Stimulated activated CD4-positive, alpha-beta T cell treated with anti-CD3 and anti-CD28 coated beads, Interleukin-4, amount 100 ng/mL, for 48 hours (primary cell): ENCODE results near the gene BUB1.
"Not testable (repeated sequence)": the region's sequence is repeated elsewhere in the genome, so short reads cannot be mapped to it uniquely, and the experiment has no call there.

ENCODE experiments used
- DNase-seq, 2 donors: peaks; one replicate each; pipeline ENCODE4 v3.0.0-alpha.2; 2020; ENCODE audit warnings: low read depth in 2 of 2

BUB1 gene

DNA sequence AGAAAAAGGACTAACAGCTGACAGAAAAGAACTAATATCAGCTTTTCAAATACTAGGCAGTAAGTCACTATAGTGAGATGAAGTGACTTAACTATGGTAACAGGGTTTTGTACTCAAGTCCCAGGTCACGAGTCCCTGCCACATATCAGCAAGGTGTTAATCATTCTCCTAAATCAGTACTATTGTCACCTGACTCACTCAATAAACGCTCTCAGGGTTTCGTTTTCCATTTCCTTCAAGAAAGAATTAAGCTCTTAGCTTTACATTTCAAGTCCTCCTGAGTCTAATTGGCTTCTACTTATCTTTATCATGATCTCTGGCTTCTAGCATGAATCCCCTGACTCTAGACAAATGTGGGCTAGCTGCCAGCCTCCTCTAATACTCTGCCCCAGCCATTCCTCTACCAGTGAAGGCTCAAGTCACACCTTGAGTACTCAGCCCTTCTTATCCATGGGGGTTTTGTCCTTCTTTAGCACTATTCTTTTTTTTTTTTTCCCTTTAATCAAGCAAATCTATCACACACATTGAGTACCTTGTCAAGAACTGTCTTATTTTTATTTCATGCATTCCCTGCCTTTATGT lies 20.0 kb downstream of the BUB1 start:
- no peak for DNase-seq

DNA sequence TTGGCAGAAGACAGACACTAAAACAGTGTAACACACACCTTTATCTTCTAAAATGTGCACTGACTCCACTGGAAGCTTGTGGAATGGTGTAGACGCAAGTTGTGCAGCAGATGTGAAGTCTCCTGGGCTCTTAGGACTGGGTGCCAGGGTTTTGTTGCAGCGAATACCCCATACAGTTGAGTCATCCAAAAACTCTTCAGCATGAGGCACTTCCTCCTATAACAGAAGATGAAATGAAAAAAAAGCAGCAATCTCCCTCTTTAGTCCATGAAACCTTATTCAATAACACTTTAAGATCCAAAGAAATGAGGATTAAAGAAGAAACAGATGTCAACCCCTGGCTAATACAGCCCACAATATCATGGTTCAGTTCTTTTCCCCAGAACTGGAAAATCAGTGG lies 22.2 kb downstream of the BUB1 start:
- no peak for DNase-seq

DNA sequence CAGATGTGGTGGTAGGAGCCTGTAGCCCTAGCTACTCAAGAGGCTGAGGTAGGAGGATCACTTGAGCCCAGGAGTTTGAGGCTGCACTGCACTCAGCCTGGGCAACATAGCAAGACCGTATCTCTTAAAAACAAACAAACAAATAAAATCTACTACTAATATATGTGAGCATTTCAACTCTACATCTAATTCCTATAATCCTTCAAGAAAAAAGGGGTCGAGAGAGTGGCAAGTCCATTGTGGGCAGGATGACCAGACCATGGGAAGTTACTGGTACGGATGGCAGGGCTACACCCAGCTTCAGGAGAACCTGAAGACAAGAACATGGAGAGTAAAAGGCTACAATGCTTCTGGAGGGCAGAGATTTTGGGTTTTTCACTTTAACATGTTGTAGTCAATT lies 24.0 kb downstream of the BUB1 start:
- DNase-seq = no peak

DNA sequence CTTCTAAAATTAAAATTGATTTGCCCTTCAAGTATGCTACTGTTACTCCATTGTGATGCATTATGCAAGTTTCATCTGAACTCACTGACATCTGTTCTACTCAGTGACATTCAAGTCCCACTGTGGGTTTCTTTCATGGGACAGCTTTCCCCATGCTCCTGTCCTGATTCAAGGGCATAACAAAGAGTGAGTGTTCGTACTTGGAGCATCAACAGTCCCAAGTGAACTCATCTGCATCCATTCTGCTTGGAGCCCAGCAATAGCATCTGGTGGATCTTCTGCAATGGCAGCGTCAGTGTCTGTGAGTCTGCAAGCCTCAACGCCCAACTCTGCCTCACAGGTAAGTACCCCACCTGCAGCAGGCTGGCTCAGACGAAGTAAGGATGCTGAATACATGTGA lies 27.5 kb downstream of the BUB1 start:
- DNase-seq = no peak

DNA sequence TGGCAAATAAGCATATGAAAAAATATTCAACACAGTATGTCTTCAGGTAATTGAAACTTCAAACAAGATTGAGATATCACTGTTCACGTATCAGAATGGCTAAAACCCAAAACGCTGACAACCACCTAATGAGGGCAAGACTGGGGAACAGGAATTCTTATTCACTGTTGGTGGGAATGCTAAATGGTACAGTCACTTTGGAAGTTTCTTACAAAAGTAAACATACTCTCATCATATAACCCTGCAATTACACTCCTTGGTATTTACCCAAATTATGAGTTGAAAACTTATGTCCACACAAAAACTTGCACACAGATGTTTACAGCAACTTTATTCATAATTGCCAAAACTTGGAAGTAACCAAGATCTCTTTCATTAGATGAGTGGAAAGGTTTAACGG lies 30.1 kb downstream of the BUB1 start:
- DNase-seq = no peak

DNA sequence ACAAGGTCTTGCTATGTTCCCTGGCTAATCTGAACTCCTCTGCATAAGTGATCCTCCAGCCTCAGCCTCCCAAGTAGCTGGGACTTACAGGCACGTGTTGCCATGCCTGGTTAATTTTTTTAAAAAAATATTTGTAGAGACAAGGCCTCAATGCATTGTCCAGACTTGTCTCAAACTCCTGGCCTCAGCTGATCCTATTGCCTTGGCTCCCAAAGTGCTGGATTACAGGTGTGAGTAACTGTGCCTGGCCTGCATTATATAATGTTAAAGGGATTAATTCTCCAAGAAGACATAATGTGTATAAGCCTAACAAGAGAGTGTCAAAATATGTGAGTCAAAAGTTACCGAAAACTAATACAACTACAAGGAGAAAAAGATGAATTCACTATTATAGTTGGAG lies 32.2 kb downstream of the BUB1 start:
- DNase-seq = no peak

DNA sequence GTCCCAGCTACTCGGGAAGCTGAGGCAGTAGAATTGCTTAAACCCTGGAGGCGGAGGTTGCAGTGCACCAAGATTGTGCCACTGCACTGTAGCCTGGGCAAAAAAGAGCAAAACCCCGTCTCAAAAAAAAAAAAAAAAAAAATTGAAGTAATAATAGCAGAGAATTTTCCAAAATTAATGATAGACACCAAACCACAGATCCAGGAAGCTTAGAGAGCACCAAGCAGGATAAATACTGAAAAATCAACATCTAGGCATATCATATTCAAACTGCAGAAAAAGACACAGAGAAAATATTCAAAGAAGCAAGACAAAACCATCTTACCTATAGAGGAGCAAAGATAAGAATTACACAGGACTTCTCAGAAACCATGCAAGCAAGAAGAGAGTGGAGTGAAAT lies 33.5 kb downstream of the BUB1 start:
- DNase-seq = no peak

- DNase-seq = no peak
Measured at GRCh38 chr2:110642360-110642759, 35.5 kb downstream of the BUB1 start.

DNA sequence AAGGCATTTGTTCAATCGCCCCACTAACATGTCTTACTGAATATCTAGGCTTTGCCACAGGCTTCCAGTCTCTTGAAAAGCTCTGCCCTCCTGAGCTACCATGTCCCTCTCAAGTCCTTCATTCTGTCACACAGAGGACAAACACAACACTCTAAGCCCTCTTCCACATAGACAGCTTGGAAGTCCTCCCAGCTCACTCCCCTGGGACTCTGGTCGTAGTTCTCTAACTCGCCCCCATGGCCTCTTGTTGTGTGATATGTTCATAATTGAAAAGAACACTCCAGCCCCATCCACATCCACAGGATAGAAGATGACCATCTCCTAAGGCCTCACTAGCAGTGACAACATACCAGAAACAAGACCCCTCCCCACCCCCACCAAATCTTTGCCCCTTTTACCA lies 37.9 kb downstream of the BUB1 start:
- no peak for DNase-seq

- DNase-seq = no peak
Measured at GRCh38 chr2:110638952-110639695, 38.7 kb downstream of the BUB1 start.

GRCh38 chr2:110638004-110638403 lies 39.9 kb downstream of the BUB1 start:
- DNase-seq = no peak

GRCh38 chr2:110637093-110637492 lies 40.8 kb downstream of the BUB1 start:
- no peak for DNase-seq

DNA sequence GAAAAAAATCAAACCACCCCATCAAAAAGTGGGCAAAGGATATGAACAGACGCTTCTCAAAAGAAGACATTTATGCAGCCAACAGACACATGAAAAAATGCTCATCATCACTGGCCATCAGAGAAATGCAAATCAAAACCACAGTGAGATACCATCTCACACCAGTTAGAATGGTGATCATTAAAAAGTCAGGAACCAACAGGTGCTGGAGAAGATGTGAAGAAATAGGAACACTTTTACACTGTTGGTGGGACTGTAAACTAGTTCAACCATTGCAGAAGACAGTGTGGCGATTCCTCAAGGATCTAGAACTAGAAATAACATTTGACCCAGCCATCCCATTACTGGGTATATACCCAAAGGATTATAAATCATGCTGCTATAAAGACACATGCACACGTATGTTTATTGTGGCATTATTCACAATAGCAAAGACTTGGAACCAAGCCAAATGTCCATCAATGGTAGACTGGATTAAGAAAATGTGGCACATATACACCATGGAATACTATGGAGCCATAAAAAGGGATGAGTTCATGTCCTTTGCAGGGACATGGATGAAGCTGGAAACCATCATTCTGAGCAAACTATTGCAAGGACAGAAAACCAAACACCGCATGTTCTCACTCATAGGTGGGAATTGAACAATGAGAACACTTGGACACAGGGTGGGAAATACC lies 41.8 kb downstream of the BUB1 start:
- DNase-seq = not testable (repeated sequence)

- not testable (repeated sequence) for DNase-seq
Measured at GRCh38 chr2:110627348-110627747, 50.5 kb downstream of the BUB1 start.

DNA sequence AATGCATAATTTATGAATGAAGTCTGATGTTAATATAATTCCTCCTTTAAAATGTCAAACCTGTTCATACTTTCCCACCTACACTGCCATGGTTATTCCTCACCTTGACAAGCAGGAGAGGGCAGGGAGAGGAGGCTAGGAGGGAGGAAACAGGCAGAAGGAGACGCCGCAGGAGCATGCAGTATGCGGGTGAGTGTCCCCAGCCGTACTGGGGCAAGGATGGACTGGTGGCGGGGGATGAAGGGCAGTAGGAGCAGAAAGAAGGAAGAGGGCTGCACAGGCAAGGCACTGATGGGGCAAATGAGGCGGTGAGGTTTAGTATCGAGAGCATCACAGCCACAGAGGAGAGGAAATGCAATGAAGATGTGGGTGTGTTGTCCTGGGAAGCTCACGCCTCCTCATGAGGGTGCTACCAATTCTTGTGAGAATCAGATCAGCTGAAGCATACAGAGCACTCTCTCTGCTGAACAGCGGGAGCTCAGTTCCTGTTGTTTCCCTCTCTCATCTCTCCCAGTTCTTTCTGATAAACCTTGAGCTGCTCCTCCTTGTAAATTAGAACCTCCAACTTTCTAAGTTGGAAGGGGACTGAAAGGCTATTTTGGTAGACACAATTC lies 58.4 kb downstream of the BUB1 start:
- not testable (repeated sequence) for DNase-seq

- not testable (repeated sequence) for DNase-seq
Measured at GRCh38 chr2:110613927-110614326, 63.9 kb downstream of the BUB1 start.

DNA sequence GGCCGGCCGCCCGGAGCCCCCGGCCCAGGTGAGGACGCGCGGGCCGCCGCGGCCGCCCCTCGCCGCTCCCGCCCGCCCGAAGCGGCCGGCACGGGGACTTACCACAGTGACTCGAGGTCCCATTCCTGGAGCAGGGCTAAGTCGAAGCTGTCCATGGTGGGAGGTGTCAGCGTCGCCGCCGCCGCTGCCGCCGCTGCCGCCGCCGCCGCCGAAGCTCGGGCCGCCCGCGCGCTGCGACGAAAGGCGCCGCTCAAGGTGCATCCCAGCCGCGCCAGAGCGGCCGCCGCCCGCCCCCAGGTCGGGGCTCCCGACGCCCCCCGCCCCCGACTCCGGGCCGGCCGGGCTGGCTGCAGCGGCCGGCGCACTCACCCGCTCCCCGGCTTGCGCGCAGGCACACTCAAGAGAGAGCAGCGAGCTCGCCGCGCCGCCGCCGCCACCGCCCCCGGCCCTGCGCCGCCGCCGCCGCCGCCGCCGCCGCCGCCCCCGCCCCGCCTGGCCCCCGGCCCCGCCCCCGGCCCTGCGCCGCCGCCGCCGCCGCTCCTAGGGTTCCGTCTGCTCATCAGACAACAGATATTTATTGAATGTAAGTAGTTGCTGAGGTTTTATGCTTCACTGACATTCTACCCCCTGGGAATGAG lies 67.1 kb downstream of the BUB1 start:
- not testable (repeated sequence) for DNase-seq

DNA sequence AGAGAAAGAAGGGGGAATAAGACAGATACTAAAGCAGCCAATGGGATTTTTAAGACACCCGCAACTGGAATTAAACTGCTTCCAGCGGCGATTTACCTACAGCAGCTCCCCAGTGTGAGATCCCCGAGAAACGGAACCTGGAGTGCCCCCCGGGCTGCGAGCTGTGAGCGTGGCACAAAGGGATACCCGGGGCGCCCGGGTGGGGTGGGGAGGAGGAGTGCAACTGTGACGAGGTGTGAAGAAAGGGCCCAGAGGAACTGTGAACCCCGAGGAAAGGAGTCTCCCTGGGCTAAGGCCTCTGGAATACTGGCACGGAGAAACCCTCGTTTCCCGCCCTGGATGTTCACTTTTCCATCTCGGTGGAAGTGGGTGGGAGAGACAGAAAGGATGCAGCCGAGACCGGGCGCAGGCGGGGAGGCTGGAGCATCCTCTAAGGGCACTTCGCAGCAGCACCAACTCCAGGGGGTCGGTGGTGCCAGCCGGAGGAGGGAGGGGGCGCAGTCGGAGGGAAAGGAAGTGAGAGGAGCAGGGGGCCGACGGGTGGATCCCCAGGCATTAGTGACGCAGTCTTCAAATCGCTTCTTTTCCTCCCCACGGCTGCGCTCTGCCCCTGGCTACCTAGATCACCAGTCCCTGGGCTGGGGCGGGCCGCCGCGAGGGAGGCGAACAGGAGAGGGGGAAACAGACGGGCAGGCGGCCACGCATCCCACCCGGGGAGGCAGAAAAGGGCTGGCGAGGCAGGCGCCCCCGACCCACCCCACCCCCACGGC lies 67.8 kb downstream of the BUB1 start:
- not testable (repeated sequence) for DNase-seq

GRCh38 chr2:110608788-110609502 lies 68.9 kb downstream of the BUB1 start:
- DNase-seq = not testable (repeated sequence)

DNA sequence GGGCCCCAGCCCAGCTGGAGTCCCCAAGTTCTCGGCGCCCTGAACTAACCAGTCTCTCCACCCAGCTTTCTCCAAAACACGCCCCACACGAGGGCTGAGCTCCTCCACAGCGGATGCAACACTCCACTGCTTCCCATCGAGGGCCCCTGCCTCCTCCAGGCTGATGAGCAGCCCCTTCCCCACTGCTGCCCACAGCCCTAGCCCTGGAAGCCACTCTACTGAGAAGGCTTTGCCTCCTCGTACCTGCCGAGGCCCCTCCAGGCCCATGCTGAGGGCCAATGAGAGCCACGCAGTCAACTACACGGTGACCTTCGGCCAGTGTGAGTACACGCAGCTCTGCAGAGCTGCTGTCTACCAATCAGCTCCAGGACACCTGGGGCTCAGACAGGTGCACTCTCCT lies 72.8 kb downstream of the BUB1 start:
- not testable (repeated sequence) for DNase-seq
